ENCODE measurements around the gene RARB.

RARB gene

GRCh38 chr3:25427563-25427941, 511 bp upstream of the RARB start:
- no peak for TF ChIP-seq CTCF (IDR thresholded peaks at IDR 0.05)
- Histone ChIP-seq H3K4me3 (peak overlapping the region; percentile 87), H3K27ac (peak overlapping the region; percentile 93 to 96)
- DNase-seq (ENCODE audit: low spot score) = no peak

GRCh38 chr3:25428789-25429335, 799 bp downstream of the RARB start:
- DNase-seq (ENCODE audit: low spot score) = no peak
- TF ChIP-seq CTCF (IDR thresholded peaks at IDR 0.05) = no peak
- H3K27ac ChIP-seq = peak overlapping the region; percentile 93 to 96
- H3K4me3 ChIP-seq = peak overlapping the region; percentile 87

- no peak for TF ChIP-seq CTCF (IDR thresholded peaks at IDR 0.05)
- Histone ChIP-seq H3K4me3 (peak overlapping the region; percentile 87), H3K27ac (peak overlapping the region; percentile 93 to 96)
- DNase-seq (ENCODE audit: low spot score) = no peak
Observed at GRCh38 chr3:25429361-25430286, 1.6 kb downstream of the RARB start.

GRCh38 chr3:25430287-25430934, 2.3 kb downstream of the RARB start:
- Histone ChIP-seq H3K27ac (peak overlapping the region; percentile 93 to 96), H3K4me3 (peak overlapping the region; percentile 87)
- no peak for TF ChIP-seq CTCF (IDR thresholded peaks at IDR 0.05)
- no peak for DNase-seq (ENCODE audit: low spot score)

- Histone ChIP-seq H3K27ac (peak overlapping the region; percentile 37 to 93), H3K4me3 (peak overlapping the region; percentile 87)
- no peak for DNase-seq (ENCODE audit: low spot score)
- TF ChIP-seq CTCF (IDR thresholded peaks at IDR 0.05) = no peak
Observed at GRCh38 chr3:25430935-25431770, 3.1 kb downstream of the RARB start.

- H3K4me3 ChIP-seq = peak overlapping the region; percentile 30
- TF ChIP-seq CTCF (IDR thresholded peaks at IDR 0.05) = no peak
- DNase-seq (ENCODE audit: low spot score) = no peak
- peak overlapping the region in 1 of 2 donors; percentile 93 for H3K27ac ChIP-seq
Observed at GRCh38 chr3:25432176-25432720, 4.2 kb downstream of the RARB start.

Measured in coronary artery (tissue), 2 donors.